ENCODE results near the gene PMEPA1. TPM values are rescaled to one million over a fixed set of nuclear protein-coding genes. Genes with fewer than 3 reads are reported as not detected.

Gene PMEPA1
- total and polyA plus RNA-seq, 10 donors: 4.8 to 15.7 (median 9.2) TPM

DNA sequence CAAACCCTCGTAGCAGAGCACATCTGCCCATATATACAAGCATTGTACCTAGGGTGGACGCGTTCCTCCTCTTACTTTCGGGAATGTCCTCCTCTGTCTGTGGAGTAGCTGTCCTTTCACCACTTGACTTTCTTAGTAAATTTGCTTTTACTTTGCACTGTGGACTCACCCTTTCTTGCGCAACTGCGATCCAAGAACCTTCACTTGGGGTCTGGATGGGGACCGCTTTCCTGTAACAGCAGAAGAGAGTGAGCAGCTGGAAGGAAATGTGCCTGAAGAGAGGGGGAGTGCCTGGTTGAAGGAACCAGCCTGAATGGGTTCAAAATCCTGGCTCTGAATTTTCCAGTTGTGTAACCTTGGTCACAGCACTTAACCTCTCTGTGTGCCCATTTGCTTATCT lies 40.1 kb upstream of the PMEPA1 start:
- Histone ChIP-seq H3K9me3 (peaks cover 0 to 5% (median 0%) of the 10 kb centered on the region in 8 donors), H3K4me3 (no peak overlapping the region), H3K4me1 (peaks cover 13 to 50% (median 34%) of the 10 kb centered on the region in 6 donors), H3K27ac (peak overlapping the region; percentile 22 to 87 (median 80)), H3K27me3 (replicated peaks in 1 of 7) (peaks cover 0 to 33% (median 0%) of the 10 kb centered on the region in 7 donors), H3K36me3 (no peaks in the 10 kb centered on the region)
- intact Hi-C loops (cut with DNase I; ENCODE audit: low total_unique reads): loop anchor here (2.0 kb wide), 1 partner anchor 43 kb away; no protein-coding TSS in a partner anchor
- DNase-seq: no peak
- WGBS, 5 donors: 33 to 61% (median 47%) methylated on average over 7 of the region's 7 CpGs
- TF ChIP-seq POLR2A (IDR thresholded peaks at IDR 0.05): no peak
- TF ChIP-seq POLR2AphosphoS5 (IDR thresholded peaks at IDR 0.05): no peak
- TF ChIP-seq, protein P1, sequence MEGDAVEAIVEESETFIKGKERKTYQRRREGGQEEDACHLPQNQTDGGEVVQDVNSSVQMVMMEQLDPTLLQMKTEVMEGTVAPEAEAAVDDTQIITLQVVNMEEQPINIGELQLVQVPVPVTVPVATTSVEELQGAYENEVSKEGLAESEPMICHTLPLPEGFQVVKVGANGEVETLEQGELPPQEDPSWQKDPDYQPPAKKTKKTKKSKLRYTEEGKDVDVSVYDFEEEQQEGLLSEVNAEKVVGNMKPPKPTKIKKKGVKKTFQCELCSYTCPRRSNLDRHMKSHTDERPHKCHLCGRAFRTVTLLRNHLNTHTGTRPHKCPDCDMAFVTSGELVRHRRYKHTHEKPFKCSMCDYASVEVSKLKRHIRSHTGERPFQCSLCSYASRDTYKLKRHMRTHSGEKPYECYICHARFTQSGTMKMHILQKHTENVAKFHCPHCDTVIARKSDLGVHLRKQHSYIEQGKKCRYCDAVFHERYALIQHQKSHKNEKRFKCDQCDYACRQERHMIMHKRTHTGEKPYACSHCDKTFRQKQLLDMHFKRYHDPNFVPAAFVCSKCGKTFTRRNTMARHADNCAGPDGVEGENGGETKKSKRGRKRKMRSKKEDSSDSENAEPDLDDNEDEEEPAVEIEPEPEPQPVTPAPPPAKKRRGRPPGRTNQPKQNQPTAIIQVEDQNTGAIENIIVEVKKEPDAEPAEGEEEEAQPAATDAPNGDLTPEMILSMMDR (IDR thresholded peaks at IDR 0.05 in 8 of 11, conservative IDR thresholded peaks at IDR 0.05 in 3 of 11): no peak

DNA sequence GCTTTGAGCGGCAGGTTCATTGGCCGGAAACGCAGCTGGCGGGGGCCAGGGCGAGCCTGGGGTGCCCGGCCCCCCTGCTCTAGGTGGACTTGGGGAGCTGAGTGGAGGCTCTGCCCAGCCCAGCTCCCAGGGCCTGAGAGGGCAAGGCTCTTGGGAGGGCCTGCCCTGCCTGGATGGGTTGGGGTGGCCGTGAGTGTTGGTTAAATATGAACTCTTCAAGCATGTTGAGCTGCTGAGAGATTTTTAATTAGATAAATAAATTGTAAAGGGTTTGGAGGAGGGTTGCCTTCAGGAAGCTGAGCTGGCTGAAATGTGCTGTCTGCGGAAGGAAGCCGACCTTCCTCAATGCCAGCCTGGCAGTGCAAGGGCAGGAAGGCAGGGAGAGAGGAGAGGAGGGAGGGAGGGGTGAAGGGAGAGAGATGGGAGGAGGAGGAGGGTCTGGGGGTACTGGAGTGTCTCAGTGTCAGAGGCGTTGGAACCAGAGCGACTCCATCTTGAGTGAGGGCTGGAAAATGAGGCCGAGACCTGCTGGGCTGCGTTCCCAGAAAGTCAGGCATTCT lies 39.4 kb upstream of the PMEPA1 start:
- H3K4me1 ChIP-seq: peaks cover 13 to 50% (median 34%) of the 10 kb centered on the region in 6 donors
- intact Hi-C loops (cut with DNase I; ENCODE audit: low total_unique reads): no loop called here
- WGBS, 5 donors: 6 to 12% (median 9%) methylated on average over 13 of the region's 13 CpGs
- H3K27me3 ChIP-seq (replicated peaks in 1 of 7): peaks cover 0 to 33% (median 0%) of the 10 kb centered on the region in 7 donors
- peak; percentile 43 to 69 (median 63) for TF ChIP-seq POLR2AphosphoS5 (IDR thresholded peaks at IDR 0.05)
- TF ChIP-seq, protein P1 (IDR thresholded peaks at IDR 0.05 in 8 of 11, conservative IDR thresholded peaks at IDR 0.05 in 3 of 11): no peak
- TF ChIP-seq POLR2A (IDR thresholded peaks at IDR 0.05): no peak
- peak overlapping the region; percentile 62 to 87 (median 80) for H3K27ac ChIP-seq
- H3K4me3 ChIP-seq: peak overlapping the region in 5 of 8 donors; percentile 10 to 64 (median 26)
- no peaks in the 10 kb centered on the region for H3K36me3 ChIP-seq
- H3K9me3 ChIP-seq: peaks cover 0 to 5% (median 0%) of the 10 kb centered on the region in 8 donors
- DNase-seq: peak; percentile 78

DNA sequence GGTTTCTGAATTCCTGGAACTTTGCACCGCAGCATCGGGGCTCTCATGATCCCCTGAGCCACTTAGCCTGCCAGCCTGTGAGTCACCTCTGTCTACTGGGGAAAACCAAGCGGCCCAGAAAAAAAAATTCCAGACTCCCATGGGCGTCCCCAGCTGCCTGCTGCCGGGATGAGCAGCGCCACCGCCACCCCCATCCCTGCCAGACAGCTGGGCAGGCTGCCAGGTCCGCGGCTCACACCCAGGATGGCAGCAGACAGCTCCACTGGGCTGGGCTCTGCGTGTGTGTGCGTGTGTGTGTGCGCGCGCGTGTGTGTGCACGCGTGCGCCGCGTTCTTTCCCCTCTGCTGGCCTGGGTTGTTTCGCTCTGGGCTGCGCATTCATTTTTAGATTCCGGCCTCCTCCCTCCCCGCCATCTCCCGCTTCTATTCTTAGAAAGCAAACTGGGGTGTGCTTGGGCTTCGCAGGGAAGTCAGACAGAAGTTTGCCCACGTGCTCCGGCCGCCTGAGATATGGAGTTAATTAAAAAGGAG lies 38.9 kb upstream of the PMEPA1 start:
- peak in 2 of 3 donors; percentile 42 to 71 for TF ChIP-seq POLR2AphosphoS5 (IDR thresholded peaks at IDR 0.05)
- TF ChIP-seq, protein P1 (IDR thresholded peaks at IDR 0.05 in 8 of 11, conservative IDR thresholded peaks at IDR 0.05 in 3 of 11): no peak
- intact Hi-C loops (cut with DNase I; ENCODE audit: low total_unique reads): no loop called here
- H3K4me1 ChIP-seq: peaks cover 13 to 46% (median 34%) of the 10 kb centered on the region in 6 donors
- H3K9me3 ChIP-seq: peaks cover 0 to 5% (median 0%) of the 10 kb centered on the region in 8 donors
- peaks cover 0 to 33% (median 0%) of the 10 kb centered on the region in 7 donors for H3K27me3 ChIP-seq (replicated peaks in 1 of 7)
- peak; percentile 81 for DNase-seq
- WGBS, 5 donors: 1 to 3% (median 1%) methylated on average over 16 to 29 of the region's 29 CpGs
- H3K36me3 ChIP-seq: no peaks in the 10 kb centered on the region
- peak overlapping the region in 6 of 8 donors; percentile 10 to 64 (median 24) for H3K4me3 ChIP-seq
- peak overlapping the region; percentile 61 to 87 (median 80) for H3K27ac ChIP-seq

DNA sequence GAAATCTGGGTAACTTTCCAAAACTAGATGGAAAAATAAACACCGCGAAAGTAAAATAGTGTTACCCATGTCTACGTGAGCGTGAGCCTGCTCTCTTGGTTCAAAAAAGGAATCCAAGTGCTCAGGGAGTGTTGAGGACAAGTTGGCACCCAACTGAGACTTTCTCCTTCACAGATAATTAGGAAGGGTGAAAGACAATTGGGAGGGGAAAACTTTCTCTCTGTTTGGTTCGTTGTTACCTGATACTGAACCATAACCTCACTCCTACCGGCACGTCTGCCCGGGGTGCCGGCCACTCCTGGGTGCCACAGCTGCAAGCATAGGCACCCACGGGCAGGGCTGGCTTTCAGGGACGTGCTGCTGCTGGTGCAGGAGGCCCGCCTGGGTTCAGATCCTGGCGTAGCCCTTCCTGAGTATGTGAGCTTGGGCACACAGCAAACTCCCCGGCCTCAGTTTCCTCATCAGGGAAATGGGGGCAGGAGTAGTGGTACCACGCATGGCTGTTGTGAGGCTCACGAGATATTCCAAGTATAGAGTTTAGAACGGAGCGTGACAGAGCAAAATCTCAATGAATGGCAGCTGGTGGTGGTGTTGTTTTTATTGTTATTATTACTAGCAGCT lies 38.2 kb upstream of the PMEPA1 start:
- DNase-seq: peak; percentile 69
- intact Hi-C loops (cut with DNase I; ENCODE audit: low total_unique reads): no loop called here
- Histone ChIP-seq H3K27ac (peak overlapping the region in 6 of 8 donors; percentile 80 to 87 (median 81)), H3K36me3 (no peaks in the 10 kb centered on the region), H3K27me3 (replicated peaks in 1 of 7) (peaks cover 0 to 33% (median 0%) of the 10 kb centered on the region in 7 donors), H3K4me1 (peaks cover 13 to 44% (median 33%) of the 10 kb centered on the region in 6 donors), H3K4me3 (peak overlapping the region in 3 of 8 donors; percentile 10 to 64 (median 37)), H3K9me3 (peaks cover 0 to 5% (median 0%) of the 10 kb centered on the region in 8 donors)
- WGBS, 5 donors: 50 to 75% (median 70%) methylated on average over 11 to 18 of the region's 18 CpGs
- TF ChIP-seq, protein P1 (IDR thresholded peaks at IDR 0.05 in 8 of 11, conservative IDR thresholded peaks at IDR 0.05 in 3 of 11): no peak
- TF ChIP-seq POLR2A (IDR thresholded peaks at IDR 0.05) (no peak), POLR2AphosphoS5 (IDR thresholded peaks at IDR 0.05) (no peak)
